Stimulated activated CD4-positive, alpha-beta T cell treated with anti-CD3 and anti-CD28 coated beads, Interleukin-12 subunit alpha, Interleukin-12 subunit beta, amount 100 ng/mL, for 4 hours (primary cell): ENCODE measurements around the gene UVRAG.
A peak's percentile ranks its signal among the peaks of the same experiment; 100 is the strongest.

Experiments
- DNase-seq: peaks from one replicate; pipeline ENCODE4 v3.0.0-alpha.2; 2020

UVRAG gene

DNA sequence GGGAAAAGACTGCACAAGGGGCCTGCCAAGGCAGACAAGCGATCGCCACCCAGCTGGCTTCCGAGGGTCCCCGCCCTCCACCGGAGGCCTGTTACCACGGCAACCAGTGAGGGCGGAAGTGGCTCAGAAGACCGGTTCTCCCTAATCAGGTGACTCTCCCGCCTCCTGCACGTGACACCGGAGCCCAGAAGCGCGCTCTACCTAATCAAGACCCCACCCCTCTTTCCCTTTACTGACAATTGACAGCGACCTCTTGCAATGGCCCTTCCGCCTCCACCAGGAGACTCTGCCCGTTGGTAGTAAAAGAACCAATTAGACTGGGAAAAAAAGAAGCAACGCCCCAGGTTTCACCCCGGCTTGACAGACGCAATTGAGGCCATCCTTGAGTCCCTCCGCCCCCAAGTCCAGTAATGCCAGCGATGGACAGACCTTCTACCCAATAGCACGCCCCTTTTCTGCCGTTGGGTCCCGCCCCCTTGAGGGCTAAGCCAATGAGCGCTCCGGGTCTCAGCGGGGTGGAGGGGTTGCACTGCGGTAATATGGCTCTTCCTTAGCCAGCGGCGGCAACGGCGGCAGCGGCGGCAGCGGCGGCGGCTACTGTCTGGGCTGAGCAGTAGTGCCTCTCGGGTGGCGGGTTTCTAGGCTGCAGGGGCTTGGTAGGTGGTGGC lies at the start of gene UVRAG:
TSS of gene UVRAG (plus strand) at position 534 of the 668 bp plus-strand sequence. CDS start 198 bp downstream, outside the sequence.
- peak; percentile 94 for DNase-seq

DNA sequence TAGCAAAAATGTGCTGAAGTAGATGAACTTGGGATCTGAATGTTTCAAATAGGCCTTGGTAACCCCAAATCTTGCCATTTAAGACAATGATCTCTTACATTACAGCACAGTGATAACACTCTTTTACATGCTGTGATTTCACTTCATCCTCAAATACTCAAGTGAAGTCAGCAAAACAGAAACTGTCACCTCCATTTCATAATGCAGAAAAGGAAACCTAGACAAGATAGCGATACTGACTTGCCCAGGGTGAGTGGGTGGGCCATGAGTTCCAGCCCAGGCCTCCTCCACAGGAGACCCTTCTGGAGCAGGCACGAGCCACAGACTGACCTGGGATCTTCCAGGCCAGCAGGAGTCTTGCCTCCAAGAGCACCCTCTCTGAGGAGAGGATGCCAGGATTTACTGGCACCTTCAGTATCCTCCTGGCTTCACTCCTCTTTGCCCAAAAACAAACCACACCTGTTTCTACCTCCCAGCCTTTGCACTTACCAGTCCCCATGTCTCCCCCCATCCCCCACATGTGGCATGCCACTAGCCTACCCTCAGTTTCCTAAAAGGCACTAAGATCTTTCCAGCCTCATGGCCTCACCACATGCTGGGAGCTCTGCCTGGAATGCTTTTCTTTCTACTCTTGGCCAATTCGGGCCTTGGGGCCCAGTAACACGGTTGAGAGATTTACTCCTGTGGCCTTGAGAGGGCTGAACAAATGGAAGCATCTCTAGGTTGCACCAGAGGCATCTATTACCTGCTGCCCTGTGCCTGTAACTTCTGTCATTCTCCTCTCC lies 48.4 kb upstream of the UVRAG start:
- no peak for DNase-seq

DNA sequence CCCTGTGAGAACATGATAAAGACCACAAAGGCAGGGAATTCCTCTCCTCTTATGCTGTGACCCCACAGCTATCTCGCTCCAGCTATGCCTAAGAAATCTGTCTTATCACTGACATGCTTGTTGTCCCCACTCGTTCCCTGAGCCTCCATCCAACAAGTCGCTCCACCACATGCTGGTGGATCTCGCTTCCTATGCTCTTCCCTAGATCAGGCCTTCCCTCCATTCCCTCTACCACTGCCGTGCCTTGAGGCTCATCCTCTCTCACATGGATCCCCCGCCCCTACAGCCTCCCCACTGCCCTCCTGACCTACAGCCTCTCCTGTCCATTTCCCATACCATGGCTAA lies 47.8 kb upstream of the UVRAG start:
- DNase-seq = no peak

DNA sequence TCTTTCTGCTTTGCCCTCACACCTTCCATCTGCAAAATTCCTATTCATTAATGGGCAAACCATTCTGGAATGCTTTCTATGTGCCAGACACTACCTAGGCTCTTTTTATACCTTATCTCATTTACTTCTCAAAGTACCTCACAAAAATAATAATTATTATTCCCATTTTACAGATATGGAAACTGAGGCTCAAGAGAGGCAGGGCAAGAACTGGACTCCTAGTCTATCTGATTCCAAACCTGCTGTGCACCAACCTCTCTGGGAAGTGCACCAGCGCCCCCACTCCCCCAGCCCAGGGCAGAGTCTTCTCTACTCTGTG lies 47.3 kb upstream of the UVRAG start:
- no peak for DNase-seq

DNA sequence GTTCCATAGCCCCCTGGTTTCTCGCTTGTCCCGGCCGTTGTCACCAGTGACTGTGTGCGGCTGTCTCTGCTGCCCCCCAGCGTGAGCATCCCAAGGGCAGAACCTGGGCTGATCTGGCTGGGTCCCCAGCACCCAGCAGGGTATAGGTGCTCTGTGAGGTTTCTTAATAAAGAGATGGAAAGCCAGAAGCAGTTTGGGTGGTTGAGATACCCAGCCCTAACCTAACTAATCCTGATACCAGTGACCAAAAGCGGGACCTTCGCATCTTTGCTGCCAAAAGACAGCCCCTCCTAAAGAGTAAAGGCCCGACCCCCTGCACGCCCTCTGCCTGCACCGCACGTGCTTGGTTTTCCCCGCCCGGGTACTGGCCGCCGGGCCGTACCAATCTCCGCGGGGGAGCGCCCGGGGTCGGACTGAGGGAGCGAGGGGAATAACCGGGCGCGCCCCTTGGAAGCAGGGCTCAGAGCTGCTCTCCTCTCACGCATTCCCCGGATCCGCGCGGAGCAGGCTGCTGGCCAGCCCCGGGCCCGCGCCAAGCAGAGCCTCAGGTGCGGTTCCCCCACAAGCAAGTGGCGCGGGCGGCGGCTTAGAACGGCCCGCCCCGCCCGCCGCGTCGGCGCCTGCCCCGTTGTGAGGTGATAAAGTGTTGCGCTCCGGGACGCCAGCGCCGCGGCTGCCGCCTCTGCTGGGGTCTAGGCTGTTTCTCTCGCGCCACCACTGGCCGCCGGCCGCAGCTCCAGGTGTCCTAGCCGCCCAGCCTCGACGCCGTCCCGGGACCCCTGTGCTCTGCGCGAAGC lies 46.7 kb upstream of the UVRAG start, which contains the start of gene DGAT2:
TSS of gene DGAT2 (plus strand) at position 667 of the 797 bp plus-strand sequence. CDS start 214 bp downstream, outside the sequence.
- peak; percentile 76 for DNase-seq

DNA sequence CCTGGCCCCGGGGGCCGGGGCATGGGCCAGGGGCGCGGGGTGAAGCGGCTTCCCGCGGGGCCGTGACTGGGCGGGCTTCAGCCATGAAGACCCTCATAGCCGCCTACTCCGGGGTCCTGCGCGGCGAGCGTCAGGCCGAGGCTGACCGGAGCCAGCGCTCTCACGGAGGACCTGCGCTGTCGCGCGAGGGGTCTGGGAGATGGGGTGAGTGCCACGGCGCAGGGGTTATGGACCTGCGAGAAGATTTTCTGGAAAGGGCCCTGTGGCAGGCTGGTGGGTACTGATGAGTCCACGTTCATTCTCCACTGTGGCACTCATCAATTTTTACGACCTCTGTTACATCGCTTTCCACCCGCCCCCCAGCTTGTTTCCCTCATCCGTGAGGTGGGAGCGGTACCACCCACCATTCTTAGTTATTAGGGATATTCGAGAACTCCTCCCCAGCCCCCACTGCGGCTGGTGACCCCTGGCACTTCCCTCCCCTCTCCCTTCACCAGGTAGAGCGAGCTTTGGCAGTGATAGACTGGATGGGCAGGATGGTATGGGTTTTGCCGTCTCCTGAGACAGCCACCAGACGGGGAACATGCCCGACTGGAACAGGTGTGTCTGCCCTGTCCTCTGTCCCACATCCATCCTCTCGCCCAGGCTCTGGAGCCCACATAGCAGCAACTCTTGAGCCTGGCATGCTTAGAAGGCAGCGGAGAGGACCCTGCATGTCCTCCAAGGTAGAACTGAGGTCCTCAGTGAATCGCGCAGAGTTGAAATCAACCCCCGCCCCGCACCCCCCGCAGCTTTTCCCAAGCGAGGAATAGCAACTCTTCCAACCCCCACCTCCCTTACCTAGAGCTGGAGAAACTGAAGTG lies 45.9 kb upstream of the UVRAG start:
- DNase-seq = no peak

DNA sequence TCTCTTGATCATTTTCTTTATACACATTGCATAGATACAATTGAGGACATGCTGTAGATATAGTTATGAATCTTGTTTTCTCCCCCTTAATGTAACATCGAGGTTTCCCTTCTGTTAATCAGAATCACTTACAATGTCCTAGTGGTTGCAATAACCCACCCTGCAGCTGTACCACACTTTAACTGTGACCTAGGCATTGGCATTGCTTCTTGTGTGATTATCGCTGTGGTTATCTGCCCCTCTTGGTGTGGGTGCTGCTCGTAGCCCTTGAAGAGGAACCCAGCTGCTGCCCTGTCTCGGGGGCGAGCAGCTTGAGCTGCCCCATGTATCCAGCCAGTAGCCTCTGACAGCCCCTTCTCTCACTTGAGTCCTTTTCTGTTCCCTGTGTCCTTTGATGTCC lies 44.9 kb upstream of the UVRAG start:
- no peak for DNase-seq

DNA sequence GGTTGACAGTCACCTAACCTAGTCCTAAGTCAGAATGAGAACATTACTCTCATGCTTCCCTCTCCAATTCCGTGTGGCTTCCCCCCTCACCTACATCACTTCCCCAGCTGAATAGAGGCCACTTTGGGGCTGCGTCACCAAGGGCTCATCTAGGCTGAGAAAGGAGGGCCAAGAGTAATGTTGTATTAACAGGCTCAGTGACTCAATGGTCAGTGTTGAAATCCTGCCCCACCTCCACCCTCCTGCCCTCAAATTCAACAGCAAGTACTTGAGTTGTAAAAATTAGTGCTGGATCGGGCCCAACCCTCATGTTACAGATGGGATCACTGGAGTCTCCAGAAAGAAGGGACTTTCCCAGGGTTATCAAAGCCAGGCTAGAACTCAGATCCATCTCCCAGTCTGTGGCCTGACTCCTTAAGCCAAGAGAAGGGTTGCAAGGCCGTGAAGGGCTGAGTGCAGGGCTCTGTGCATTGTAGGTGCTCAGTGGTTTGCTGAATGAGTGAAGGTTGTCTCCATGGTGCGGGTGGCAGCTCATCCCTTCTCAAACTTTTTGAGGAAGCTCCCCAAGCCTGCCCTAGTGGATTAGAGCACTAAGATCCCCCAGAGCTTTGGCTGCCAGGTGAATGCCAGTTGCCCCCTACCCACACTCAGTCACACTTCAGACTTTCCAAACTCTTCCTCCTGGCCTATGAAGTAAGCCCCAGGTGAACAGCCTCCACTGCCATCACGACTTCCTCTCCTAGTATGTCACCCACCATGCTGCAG lies 43.2 kb upstream of the UVRAG start:
- no peak for DNase-seq

DNA sequence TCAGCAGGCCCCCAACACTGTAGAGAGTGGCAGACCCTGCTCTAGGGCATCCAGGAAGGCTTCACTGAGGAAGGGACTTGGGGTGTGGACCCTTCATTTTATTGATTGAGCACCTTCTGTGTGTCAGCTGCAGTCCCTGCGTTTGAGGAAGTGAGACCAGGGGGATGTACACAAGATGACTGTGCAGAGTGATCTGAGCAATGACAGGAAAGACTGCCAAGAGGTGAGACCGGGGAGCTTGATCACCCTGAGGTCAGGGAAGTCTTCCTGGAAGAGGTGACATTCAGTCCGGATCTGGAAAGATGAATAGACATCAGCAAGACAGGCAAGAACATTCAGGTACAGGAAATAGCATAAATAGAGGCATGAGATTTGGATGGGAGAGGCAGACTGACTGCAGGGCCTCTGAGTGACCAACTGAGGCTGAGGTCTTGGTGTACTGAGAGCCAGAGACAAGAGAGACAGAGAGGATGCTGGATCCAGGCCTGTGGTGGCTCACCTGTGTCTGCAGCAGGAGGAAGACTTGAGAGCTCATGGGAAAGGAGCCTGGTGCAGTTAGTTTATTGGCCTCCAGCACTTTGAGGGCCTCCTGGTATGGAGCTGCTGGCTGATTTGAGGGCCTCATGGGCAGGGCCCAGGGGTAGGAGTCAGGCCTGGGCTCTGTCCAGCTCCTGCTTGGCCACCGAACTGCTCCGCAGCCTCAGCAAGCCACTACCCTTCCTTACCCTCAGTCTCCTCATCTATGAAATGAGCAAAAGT lies 41.2 kb upstream of the UVRAG start:
- no peak for DNase-seq

DNA sequence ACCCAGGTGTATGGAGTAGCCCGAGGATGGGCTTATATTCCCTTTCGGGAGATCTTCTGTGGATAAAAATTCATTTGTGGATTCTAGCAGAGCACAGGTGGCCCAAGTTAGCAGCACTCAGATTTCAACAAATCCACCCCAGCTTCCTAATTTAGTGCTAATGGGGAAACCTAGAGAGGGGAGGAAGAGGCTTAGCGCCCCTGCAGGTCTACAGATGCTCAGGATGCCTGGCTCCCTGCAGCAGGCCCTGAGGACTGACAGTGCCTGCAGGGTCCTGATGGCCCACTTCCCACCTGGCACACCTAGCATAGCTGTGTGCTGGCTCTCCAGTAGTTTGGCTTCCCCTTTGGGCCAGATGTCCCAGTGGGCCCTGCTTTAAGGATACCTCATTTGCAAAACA lies 40.0 kb upstream of the UVRAG start:
- DNase-seq = no peak

DNA sequence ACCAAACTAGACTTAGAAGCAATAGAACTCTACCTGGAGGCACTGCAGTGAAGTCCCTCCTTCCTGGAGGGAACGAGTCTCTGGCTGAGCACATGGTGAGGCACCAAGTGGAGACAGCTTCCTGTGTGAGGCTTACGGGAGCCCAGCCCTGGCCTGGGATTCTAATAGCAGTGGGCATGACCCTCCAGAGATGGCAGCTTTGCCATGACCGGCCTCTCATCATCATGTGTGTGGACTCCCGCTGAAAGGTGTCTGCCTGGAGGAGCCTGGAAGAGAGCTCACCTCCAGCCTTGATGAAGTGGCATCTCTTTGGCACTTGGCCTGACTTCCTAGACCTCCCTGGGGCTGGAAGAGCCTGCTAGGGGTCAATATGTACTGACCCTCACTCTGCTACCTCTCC lies 38.5 kb upstream of the UVRAG start:
- DNase-seq = no peak

DNA sequence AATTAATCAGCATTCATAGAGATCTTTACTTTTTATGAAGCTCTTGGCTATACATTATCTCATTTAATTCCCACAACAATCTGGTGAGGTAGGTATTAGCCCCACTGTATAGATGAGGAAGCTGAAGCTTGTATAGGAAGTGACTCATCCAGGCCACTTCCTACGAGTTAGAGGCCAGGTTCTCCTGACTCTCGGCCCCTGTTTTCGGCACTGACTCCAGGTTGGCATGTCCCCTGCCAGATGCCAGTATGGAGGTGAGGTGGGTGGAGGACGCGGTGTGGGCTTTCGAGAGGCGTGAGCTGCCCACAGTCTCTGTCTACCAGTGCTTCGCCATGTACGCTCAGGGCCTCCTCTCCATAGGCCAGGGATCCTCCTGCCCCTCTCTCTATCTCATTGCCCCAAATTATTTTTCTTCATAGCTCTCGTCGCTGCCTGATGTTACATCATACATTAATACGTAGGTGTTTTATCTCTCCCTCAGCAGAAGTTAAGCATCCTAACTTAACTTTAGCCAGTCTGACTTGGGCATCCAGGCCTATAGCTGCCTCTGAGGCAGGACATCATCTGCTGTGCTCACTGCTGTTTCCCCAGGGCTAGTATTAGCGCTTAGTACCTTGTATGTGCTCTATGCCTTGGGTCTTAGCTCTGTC lies 37.4 kb upstream of the UVRAG start:
- DNase-seq = no peak

DNA sequence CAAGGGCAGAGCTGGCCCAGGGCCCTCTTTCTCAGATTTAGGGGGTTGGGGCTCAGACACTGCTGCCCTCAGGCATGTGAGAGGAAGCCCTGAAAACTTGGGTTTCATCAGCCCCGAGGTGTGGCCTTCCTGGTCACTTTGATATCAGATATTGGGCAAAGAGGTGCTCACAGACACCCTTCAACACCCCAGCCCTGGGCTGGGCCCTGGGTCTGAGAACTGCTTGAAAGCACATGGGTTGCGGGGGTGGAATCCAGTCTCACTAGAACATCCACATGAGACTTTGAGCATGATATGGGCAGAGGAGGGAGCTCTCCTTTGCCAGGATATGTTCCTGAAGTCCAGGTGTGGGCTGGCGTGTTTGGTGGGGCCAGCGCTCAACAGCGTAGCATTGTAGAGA lies 36.0 kb upstream of the UVRAG start:
- DNase-seq = no peak

DNA sequence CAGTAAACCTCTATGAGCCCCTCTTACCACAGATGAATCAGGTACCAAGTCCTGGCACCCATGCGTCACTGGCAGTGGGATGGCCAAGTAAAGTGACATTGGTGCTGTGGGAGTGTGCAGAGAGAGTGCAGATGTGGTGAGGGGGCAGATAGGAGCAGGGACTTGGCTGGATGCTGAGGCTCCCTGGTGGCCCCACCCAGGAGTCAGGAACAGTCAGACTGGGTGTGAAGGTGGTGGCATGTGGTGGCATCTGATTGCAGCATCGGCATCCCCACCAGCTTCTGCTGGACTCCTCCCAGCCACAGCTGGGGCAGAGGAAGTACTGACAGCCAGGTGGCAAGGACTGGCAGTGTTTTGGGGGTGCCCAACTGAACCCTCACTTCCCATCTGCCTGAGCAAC lies 35.0 kb upstream of the UVRAG start:
- no peak for DNase-seq

DNA sequence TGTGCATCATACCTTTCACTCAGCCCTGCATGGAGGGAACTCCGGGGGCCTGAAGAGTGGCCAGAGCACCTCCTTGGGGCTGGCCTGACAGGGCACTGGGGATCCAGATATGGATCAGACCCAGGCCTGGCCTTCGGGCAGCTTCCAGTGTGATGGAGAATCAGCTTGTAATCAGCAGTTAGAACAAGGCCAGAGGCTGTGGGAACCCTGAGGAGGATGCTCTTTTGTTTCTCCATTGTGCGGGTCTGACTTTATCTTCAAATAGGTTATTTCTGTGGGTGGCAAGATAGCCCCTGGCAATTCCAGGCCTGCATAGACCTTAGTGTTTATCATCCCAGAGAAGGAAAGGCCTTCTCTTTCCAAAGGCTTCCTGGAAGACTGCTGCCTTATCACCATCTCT lies 34.1 kb upstream of the UVRAG start:
- no peak for DNase-seq

DNA sequence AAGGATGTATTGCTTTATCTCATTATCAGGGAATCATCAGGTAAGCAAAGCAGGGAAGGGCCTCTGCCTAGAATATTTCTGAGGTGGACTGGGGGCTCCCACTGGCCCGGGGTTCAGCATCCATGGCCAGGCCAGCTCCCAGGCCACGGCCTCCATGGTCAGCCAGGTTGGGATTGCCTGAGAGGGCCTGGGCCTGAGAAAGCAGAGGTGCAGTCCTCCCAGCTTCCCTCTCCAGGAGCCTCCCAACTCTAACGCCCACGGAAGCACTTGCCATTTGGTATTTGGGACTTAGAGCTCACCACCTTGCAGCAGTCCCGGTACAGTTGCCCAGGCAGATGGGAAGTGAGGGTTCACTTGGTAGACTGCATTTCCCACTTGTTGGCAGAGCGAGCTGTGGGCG lies 33.7 kb upstream of the UVRAG start:
- DNase-seq = no peak

DNA sequence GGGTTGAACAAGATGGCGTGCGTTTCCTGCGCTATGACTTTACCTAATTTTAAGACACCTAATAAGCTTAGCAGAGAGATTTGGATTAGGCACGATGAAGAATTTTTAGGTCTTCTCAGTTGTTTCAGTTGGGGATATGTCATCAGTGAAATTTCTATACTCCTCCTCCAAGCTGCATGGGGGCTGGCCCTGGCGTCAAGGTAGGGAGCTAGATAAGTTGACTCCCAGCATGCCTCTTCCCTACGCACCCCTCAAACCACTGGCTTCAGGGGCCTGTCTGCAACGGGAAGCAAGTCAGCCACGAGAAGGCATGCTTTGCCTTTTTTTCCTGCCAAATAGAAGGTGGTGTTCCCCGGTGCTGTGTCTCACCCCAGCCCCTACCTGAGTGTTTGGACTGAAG lies 33.2 kb upstream of the UVRAG start:
- no peak for DNase-seq

DNA sequence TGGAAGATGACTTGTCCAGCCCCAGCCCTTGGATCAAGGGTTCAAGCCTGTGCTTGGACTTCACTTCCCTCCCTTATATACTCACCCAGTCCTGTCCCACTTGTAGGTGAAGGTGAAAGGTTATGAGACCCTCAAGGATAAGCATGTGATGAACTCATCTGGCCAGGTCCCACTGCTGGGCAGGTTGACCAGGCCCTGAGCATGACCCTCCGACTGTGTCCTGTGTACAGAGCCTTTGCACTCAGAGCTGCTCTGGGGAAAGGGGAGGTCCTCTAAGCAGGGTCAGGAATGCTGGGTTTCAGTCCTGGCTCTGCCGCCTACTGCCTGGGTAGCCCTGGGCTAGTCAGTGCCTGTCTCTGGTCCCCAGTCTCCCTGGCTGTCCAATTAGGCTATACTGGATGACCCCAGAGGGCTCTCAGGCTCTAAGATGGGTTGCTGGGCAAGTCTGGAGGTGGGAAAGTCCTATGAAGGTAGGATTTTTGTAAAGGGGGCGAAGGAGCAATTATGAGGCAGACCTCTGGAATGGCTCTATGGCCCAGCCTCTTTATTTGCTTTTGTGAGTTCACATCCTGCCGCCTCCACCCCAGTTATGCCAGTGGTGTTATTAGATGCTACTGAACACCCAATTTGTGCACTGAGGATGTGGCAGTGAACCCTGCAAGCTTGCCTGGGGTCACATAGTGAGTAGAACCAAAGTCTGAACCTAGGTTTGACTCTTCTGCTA lies 32.3 kb upstream of the UVRAG start:
- no peak for DNase-seq

DNA sequence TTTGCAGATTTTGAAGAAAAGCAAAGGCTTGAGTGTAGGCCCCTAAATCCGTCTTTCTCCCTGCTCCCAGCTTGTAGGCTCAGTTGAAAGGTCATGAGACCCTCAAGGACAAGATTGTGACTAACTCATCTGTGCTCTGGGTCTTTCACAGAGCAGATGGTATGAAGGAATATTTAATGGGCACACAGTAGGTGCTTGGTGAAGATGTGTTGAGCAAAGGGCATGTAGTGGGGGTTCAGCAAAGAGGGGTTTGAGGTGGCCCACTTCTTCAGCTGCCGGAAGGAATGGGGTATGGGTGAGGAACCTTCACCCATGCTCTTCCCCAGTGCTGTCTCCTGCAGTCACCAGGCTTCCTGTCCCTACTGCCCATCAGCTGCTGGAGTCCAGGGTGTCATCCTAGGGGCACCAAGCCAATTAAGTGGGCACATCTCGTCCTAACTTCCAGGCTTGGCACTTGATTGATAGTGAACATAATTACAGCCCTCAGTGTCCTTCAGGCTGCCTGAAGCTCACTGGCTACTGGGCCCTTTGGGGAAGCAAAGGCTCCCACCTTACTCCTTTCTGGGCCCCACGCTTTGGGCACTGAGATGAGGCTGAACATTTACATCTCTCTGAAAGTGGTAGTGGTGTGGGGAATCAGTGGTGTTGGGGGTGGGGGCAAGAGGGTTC lies 31.5 kb upstream of the UVRAG start:
- DNase-seq = no peak

DNA sequence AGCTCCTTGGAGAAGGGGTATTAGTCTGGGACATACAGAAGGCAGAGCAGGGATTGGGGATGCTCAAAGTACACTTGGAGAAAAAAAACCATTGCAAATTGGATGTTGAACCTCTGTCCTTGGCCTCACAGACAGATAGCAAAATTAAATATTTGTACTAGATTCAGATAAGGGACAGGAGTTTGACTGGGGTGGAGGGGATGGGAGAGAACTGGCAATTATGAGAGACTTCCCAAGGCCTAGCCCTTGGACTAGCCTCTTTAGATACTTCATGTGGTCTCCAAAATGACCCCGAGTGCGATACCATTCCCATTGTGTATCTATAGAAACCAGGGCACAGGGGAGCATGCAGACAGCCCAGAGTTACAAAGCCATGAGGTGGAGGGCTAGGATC lies 30.9 kb upstream of the UVRAG start:
- no peak for DNase-seq
